ENCODE measurements around the gene ZNF558.
"Not testable (repeated sequence)": the region's sequence is repeated elsewhere in the genome, so short reads cannot be mapped to it uniquely, and the experiment has no call there.

ZNF558 gene

GRCh38 chr19:8806661-8807060 lies 25.4 kb downstream of the ZNF558 start:
- H2AFZ ChIP-seq (ENCODE audit: low read length, unreplicated experiment), result no peak overlapping the region
- H3K4me3 ChIP-seq (ENCODE audit: low read depth, low read length), result no peak overlapping the region
- no peaks in the 10 kb centered on the region for H3K4me1 ChIP-seq (ENCODE audit: control insufficient read depth, insufficient read depth, low read length, unreplicated experiment)
- H3K79me2 ChIP-seq (ENCODE audit: control insufficient read depth, insufficient read depth, low read length, unreplicated experiment), result no peaks in the 10 kb centered on the region
- H3K27me3 ChIP-seq (ENCODE audit: insufficient read depth, low read length), result no peaks in the 10 kb centered on the region
- no peak overlapping the region for H3K27ac ChIP-seq (ENCODE audit: low read depth, low read length)
- peaks cover 37% of the 10 kb centered on the region for H3K36me3 ChIP-seq (ENCODE audit: insufficient read depth, low read length)

DNA sequence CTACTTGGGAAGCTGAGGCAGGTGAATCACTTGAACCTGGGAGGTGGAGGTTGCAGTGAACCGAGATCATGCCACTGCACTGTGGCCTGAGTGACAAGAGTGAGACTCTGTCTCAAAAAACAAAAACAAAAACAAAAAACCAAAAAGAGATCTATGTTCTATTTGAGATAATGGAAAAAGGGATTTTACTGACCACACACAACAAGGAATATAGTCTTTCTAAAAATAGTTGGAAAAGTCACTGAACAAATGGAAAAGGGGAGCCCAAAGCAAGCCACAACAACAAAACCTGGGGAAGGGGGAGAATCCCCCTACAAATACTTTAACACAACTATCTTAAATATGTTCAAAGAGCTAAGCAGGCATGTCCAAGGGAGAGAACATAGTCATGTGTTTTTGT lies 37.3 kb downstream of the ZNF558 start:
- Histone ChIP-seq H3K36me3 (ENCODE audit: insufficient read depth, low read length) (no peaks in the 10 kb centered on the region), H3K4me1 (ENCODE audit: control insufficient read depth, insufficient read depth, low read length, unreplicated experiment) (no peaks in the 10 kb centered on the region), H3K4me3 (ENCODE audit: low read depth, low read length) (no peak overlapping the region), H3K27me3 (ENCODE audit: insufficient read depth, low read length) (no peaks in the 10 kb centered on the region), H3K27ac (ENCODE audit: low read depth, low read length) (no peak overlapping the region), H3K79me2 (ENCODE audit: control insufficient read depth, insufficient read depth, low read length, unreplicated experiment) (no peaks in the 10 kb centered on the region), H2AFZ (ENCODE audit: low read length, unreplicated experiment) (no peak overlapping the region)

DNA sequence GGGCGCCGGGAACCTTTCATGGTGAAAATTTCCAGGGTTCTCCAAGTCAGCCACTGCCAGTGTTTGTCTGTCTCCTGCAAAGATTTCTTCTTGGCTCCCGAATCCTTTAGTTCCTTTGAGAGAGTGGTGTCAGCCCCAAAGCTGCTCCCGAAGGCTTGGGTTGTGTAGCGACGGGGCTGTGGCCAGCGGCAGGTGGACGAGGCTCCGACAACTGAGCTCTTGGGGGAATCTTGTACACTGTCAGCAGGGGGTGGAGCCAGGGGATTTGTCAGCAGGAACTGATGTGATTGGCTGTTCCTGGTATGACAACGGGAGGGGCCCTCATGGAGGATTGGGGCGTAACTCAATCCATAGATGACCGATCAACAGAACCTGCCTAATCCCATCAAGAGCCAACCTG lies 58.5 kb downstream of the ZNF558 start:
- H3K36me3 ChIP-seq (ENCODE audit: insufficient read depth, low read length); H3K79me2 ChIP-seq (ENCODE audit: control insufficient read depth, insufficient read depth, low read length, unreplicated experiment); H3K4me3 ChIP-seq (ENCODE audit: low read depth, low read length); H3K27me3 ChIP-seq (ENCODE audit: insufficient read depth, low read length); H3K27ac ChIP-seq (ENCODE audit: low read depth, low read length); H3K4me1 ChIP-seq (ENCODE audit: control insufficient read depth, insufficient read depth, low read length, unreplicated experiment); H2AFZ ChIP-seq (ENCODE audit: low read length, unreplicated experiment): not testable (repeated sequence)

DNA sequence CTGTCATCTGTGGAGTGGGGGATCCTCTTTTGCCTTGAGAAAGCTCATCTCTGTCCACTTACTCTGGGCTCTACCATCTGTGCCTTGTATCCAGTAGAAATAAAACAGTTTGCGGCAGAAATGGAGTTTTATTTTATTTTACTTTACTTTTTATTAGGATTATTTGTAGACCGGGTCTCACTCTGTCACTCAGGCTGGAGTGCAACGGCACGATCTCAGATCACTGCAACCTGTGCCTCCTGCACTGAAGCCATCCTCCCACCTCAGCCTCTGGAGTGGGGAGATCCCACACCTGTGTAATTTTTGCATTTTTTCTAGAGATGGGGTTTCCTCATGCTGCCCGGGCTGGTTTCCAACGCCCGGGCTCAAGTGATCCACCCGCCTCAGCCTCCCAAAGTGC lies 62.8 kb downstream of the ZNF558 start:
- not testable (repeated sequence) for H3K27me3 ChIP-seq (ENCODE audit: insufficient read depth, low read length); H3K4me3 ChIP-seq (ENCODE audit: low read depth, low read length); H3K27ac ChIP-seq (ENCODE audit: low read depth, low read length); H3K36me3 ChIP-seq (ENCODE audit: insufficient read depth, low read length); H3K79me2 ChIP-seq (ENCODE audit: control insufficient read depth, insufficient read depth, low read length, unreplicated experiment); H3K4me1 ChIP-seq (ENCODE audit: control insufficient read depth, insufficient read depth, low read length, unreplicated experiment); H2AFZ ChIP-seq (ENCODE audit: low read length, unreplicated experiment)

DNA sequence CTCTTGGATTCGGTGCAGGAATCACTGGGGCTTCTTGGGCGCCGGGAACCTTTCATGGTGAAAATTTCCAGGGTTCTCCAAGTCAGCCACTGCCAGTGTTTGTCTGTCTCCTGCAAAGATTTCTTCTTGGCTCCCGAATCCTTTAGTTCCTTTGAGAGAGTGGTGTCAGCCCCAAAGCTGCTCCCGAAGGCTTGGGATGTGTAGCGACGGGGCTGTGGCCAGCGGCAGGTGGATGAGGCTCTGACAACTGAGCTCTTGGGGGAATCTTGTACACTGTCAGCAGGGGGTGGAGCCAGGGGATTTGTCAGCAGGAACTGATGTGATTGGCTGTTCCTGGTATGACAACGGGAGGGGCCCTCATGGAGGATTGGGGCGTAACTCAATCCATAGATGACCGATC lies 64.8 kb downstream of the ZNF558 start:
- not testable (repeated sequence) for H3K27ac ChIP-seq (ENCODE audit: low read depth, low read length); H3K27me3 ChIP-seq (ENCODE audit: insufficient read depth, low read length); H2AFZ ChIP-seq (ENCODE audit: low read length, unreplicated experiment); H3K4me1 ChIP-seq (ENCODE audit: control insufficient read depth, insufficient read depth, low read length, unreplicated experiment); H3K36me3 ChIP-seq (ENCODE audit: insufficient read depth, low read length); H3K79me2 ChIP-seq (ENCODE audit: control insufficient read depth, insufficient read depth, low read length, unreplicated experiment); H3K4me3 ChIP-seq (ENCODE audit: low read depth, low read length)

Measured in ACC112 (cell line).